Neutrophil (primary cell): ENCODE data around the gene NTM.

ENCODE experiments used
- H3K27ac ChIP-seq: fragments of 200-600 bp; sonication (generic); 2 replicates; pipeline ENCODE4 v1.5.1; 2016; ENCODE audit warnings: mild to moderate bottlenecking, moderate library complexity
- H3K27me3 ChIP-seq: fragments of 200-600 bp; sonication (generic); 2 replicates; pipeline ENCODE4 v1.6.0; 2016; ENCODE audit warnings: mild to moderate bottlenecking
- H3K36me3 ChIP-seq: fragments of 200-600 bp; sonication (generic); 2 replicates; pipeline ENCODE4 v1.5.1; 2017
- H3K4me1 ChIP-seq, 2 experiments: fragments of 200-600 bp in 1 of 2; sonication (generic) in 1 of 2; 1 replicate in 1 of 2; 2 replicates in 1 of 2; pipeline versions ENCODE4 v1.5.1 to v1.6.1; 2013 to 2016; ENCODE audit warnings: low read depth in 1 of 2, low read length in 1 of 2, mild to moderate bottlenecking in 1 of 2, moderate library complexity in 1 of 2; ENCODE audit not compliant: control insufficient read depth in 1 of 2, insufficient read depth in 1 of 2
- H3K4me3 ChIP-seq, 2 experiments: fragments of 200-600 bp in 1 of 2; sonication (generic) in 1 of 2; 1 replicate in 1 of 2; 2 replicates in 1 of 2; pipeline ENCODE4 v1.5.1; 2013 to 2016; ENCODE audit warnings: low read depth in 1 of 2, low read length in 1 of 2, mild to moderate bottlenecking in 1 of 2, moderate library complexity in 1 of 2
- H3K9me3 ChIP-seq: fragments of 200-600 bp; sonication (generic); 2 replicates; pipeline ENCODE4 v1.5.1; 2016
- CTCF ChIP-seq: fragments of 200-600 bp; sonication (generic); IDR thresholded peaks from 2 replicates; pipeline ENCODE4 v1.5.1; 2016; ENCODE audit warnings: antibody characterized with exemption

NTM gene

GRCh38 chr11:131571571-131571970, 201.2 kb downstream of the NTM start:
- TF ChIP-seq CTCF, result no peak
- Histone ChIP-seq H3K4me1 (no peaks in the 10 kb centered on the region), H3K9me3 (no peaks in the 10 kb centered on the region), H3K4me3 (no peak overlapping the region), H3K27me3 (peaks cover 12% of the 10 kb centered on the region), H3K27ac (no peak overlapping the region), H3K36me3 (no peaks in the 10 kb centered on the region)

- Histone ChIP-seq H3K4me1 (no peaks in the 10 kb centered on the region), H3K27ac (no peak overlapping the region), H3K9me3 (no peaks in the 10 kb centered on the region), H3K36me3 (no peaks in the 10 kb centered on the region), H3K27me3 (peaks cover 15% of the 10 kb centered on the region), H3K4me3 (no peak overlapping the region)
- TF ChIP-seq CTCF, result no peak
Observed at GRCh38 chr11:131572423-131572822, 202.0 kb downstream of the NTM start.

GRCh38 chr11:131579932-131580387, 209.5 kb downstream of the NTM start:
- Histone ChIP-seq H3K4me3 (no peak overlapping the region), H3K36me3 (no peaks in the 10 kb centered on the region), H3K4me1 (peaks cover 0 to 4% of the 10 kb centered on the region in 2 experiments), H3K27ac (no peak overlapping the region), H3K27me3 (peaks cover 25% of the 10 kb centered on the region), H3K9me3 (no peaks in the 10 kb centered on the region)
- TF ChIP-seq CTCF, result no peak

GRCh38 chr11:131580476-131580875, 210.1 kb downstream of the NTM start:
- no peak overlapping the region for H3K27ac ChIP-seq
- no peaks in the 10 kb centered on the region for H3K9me3 ChIP-seq
- no peak for TF ChIP-seq CTCF
- H3K4me3 ChIP-seq, result no peak overlapping the region
- no peaks in the 10 kb centered on the region for H3K36me3 ChIP-seq
- peaks cover 25% of the 10 kb centered on the region for H3K27me3 ChIP-seq
- H3K4me1 ChIP-seq, result peaks cover 0 to 4% of the 10 kb centered on the region in 2 experiments

- peaks cover 0 to 4% of the 10 kb centered on the region in 2 experiments for H3K4me1 ChIP-seq
- no peak overlapping the region for H3K4me3 ChIP-seq
- TF ChIP-seq CTCF, result no peak
- no peak overlapping the region for H3K27ac ChIP-seq
- H3K27me3 ChIP-seq, result peaks cover 22% of the 10 kb centered on the region
- H3K36me3 ChIP-seq, result no peaks in the 10 kb centered on the region
- H3K9me3 ChIP-seq, result no peaks in the 10 kb centered on the region
Observed at GRCh38 chr11:131581046-131581445, 210.6 kb downstream of the NTM start.
